Suppressor macrophage (primary cell): Measurements from ENCODE around the gene NCKAP5.

Experiments used
- DNase-seq, 4 experiments: peaks; one replicate each; pipeline ENCODE4 v3.0.0-alpha.2; 2020 to 2022

NCKAP5 gene

DNA sequence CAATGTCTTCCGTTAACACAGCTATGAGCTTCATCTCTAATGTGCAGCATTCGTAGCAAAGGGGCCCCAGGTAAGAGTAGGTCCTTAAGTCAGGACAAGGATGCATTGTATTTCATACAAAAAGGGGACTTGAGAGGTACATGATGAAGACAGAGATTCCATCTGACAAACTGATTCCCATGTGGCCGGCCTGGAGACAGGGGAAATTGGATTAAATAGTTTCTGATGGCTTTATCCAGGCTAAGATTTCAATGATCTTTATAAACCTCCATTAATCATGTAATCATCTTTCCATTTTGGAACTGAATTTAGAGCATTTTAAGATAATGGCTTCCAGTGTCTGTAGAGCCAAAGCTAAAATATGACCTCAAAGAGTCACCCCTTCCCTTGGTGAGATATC, 111.3 kb downstream of the NCKAP5 start:
- no peak for DNase-seq

DNA sequence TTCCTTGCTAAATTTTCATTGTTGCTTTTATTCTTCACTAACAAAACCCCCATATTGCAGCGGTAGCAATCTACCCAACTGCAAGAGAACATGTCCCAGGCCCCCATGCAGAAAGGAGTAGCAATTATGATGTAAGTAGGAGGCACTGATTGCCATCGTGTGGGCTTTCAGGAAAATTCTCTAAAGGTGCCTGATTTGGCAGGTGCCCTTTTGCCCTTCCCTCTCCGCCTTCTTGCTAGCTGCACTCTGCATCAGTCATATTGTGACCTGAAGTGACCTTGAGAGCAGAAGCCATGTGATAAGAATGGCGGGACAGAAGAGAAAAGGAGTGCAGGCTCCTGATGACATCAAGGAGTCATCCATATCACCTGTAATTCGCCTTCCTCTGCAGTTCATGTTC, 112.1 kb downstream of the NCKAP5 start:
- DNase-seq, result no peak

GRCh38 chr2:133453032-133453431, 115.2 kb downstream of the NCKAP5 start:
- no peak for DNase-seq

DNA sequence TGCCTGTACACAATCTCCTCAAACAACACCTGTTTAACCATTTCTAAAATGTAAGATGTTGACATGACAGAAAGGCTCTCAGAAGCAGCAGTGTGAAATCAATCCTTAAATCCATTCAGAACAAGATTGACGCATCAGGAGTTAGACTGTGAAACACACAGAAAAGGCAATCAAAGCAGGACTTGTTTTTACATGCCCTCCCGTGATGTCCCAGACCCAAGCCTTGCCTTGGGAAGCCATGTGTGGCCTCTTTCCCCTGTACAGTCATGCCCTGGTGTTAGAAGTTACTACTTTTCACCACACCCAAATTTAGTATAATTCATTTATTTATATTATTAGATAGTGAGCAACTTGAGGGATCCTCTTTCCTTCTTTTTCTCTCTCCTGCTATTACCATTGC, 115.7 kb downstream of the NCKAP5 start:
- no peak for DNase-seq

DNA sequence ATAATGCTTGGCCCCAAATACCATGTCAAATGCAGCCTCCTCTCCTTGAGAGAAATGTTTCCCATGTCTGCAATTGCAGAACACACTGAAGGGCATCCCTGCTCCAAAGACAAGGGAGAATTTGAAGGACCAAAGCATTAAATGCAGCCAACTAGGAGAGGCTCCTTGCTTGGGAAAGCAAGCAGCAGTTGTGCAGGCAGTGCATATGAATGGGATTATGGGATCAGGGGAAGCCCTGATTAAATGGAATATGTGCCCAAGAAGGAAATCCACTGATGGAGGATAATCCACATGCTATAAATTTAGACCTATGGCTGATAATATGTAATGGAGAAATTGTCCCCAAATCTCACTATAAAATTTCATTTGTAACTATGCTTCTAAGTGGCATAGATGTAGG, 116.1 kb downstream of the NCKAP5 start:
- DNase-seq, result no peak

DNA sequence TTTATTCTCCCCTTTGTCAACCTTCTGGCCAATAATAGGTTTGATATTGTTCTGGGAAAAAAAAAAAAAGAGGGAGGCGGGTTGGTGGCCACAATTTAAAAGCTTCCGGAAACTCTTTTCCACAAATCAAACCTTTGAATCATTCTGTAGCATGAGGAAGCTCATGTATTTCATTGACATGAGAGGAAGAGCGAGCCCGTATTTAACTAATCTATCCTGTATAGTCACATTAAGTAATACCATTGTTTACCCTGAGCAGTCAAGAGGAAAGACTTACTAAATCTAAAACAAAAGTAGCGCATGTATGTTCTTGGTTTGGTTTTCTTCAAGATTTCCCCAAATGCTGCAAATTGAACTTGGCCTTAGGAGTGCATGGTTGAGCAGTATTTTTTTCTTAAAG, 120.1 kb downstream of the NCKAP5 start:
- DNase-seq, result no peak

GRCh38 chr2:133447303-133447702, 121.0 kb downstream of the NCKAP5 start:
- DNase-seq, result no peak

- no peak for DNase-seq
Observed at GRCh38 chr2:133444465-133444864, 123.8 kb downstream of the NCKAP5 start.

- no peak for DNase-seq
Observed at GRCh38 chr2:133442393-133442792, 125.9 kb downstream of the NCKAP5 start.

DNA sequence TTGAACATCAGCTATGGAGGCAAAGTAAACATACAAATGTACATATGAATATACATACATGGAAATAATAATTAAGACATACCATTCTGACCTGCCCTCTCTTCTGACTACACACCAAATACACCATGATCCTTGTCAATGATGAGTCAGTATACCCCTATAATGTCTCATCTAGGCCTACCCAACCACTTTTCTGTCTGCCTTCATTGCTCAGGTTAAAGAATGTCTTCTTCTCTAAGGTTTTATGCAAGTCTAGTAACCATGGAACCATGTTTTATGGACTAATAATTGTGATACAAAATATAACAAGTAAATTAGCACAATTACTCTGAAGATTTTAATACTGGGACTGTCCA, 128.7 kb downstream of the NCKAP5 start:
- no peak for DNase-seq

DNA sequence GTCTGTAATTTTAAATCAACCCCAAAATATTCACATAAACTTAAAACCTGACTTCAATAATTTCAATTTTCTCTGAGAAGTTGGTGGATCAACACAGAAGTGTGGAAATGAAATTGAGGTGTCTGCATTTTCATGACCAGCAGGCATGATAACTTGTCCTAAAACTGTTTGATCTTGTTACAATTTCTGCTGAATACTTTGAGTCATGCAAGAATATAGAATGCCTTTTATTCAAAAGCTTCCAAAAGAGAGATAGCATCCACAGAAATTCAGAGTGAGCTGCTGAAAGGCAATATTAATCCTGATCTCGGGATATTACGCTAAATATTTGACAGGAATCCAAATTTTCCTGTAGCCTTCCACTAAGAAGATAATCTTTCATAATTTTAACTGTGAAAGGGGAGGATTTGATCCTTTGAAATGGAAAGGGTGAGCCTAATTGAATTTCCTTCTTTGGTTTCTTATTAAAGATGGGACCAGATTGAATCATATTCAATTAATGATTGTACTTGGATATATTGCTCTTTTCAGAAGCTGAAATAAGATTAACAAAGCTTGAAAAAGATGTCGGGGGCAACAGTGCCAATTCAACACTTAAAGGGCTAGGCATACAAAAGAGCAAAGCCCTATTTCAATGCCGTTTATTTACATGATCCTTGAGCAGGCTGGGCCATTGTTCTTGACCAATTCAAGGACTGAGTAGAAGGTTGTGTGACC, 129.3 kb downstream of the NCKAP5 start:
- DNase-seq, result no peak

GRCh38 chr2:133438026-133438425, 130.2 kb downstream of the NCKAP5 start:
- DNase-seq, result no peak

GRCh38 chr2:133437492-133437891, 130.8 kb downstream of the NCKAP5 start:
- no peak for DNase-seq

DNA sequence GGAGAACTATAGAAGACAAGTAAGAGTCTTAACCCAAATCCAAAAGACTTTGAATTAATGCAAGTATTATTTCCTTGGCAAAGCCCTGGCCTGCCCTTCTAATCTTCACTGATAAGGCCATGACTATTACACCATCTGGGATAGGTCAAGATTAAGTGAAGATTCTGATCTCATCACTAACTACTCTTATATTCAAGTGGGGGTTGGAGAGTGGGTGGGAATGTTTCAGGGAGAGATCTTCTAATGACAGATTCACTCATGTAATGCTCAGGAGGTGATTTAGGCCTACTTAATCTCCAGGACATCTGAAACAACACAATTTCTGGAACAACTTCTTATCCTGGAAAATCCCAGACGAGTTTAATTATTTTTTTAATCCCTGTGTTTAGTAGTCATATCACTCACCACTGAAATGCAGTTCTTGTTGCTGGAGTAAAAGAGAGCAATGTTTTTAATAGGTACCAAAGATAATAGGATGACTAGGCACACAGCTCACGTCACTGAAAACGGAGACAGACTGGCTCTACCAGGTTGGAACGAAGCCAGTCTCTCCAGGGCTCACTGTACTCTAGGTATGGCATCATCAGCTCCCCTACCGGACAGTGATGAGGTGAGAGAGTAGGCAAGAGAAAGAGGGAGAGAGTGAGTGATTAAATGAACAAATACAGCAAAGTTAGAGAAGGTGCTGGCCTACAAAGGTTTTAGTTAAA, 133.1 kb downstream of the NCKAP5 start:
- no peak for DNase-seq

DNA sequence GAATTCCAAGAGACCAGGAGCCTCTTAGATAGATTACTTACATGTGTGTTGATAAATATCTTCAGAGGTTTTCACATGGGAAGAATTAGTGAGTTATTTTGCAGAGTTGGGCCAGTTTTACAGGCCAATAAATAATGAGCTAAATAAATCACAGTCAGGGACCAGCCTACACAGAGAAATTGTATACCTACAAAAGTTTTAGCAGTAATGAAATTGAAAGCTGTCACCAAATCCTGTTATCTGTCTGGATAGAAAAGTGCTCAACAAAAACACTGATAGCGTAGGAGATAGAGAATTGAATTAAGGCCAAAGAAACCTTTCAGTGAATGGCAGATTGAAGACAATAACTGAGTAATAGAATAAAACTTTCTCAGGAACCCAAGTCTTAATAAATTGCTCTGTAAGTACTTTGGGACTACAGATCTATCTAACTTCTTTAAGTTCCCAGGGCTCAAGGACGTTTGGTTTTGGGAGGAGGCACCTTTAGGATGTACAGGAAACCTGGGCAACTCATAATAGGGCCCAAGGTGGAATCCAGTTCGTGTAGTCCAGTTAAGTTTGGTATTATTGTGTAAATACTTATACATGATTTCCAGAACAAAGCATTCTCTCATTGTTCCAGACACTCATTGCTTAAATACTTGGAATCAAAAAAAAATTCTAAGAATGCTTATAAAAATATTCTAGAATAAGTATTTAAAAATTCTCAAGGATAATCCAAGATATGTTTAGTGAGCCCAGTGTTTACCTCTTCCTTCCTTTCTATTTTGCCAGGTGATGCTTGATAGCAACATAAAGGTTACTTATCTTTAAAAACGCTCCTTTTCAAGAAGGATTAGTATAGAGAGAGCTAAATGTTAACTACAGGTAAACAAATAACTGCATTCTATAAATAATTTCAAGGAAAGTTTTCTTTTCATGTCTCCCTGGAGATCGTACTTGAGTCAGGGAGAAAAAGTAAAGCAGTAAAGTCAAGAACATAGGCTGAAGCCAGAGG, 134.5 kb downstream of the NCKAP5 start:
- no peak for DNase-seq

DNA sequence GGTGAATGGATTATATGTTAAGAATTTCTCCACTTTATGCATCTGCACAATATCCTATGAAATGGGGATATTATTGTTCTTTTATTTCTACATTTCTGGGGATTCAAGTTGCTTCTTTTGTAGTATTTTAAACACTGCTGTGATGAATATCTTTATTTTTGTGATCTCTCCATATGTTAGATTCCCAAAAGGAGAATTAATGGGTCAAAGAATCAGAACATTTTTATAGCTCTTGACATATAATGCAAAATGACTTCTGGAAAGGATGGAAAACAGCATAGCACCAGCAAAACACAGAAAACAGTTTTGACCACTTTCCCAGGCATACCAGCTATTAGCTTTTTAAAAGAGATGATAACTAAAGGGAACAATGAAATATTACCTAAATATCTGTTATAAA, 135.5 kb downstream of the NCKAP5 start:
- DNase-seq, result no peak

DNA sequence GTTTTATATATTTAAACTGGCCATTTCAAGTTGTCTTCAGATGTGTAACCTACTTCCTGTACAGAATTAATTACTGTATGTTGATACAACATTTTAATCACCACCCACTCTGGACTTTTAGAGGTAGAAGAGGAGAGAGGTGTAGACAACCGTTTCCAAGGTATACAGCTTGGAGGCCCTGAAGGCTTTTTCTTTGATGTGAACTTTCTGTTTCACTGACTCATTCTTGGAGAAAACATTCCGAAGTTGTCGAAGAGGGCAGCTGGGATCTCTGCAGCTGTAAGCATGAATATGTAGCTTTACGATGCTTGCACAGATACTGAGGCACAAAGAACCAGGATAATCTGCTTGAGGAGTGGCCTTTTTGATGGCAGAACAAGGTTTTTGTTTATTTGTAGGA, 137.0 kb downstream of the NCKAP5 start:
- DNase-seq, result no peak

DNA sequence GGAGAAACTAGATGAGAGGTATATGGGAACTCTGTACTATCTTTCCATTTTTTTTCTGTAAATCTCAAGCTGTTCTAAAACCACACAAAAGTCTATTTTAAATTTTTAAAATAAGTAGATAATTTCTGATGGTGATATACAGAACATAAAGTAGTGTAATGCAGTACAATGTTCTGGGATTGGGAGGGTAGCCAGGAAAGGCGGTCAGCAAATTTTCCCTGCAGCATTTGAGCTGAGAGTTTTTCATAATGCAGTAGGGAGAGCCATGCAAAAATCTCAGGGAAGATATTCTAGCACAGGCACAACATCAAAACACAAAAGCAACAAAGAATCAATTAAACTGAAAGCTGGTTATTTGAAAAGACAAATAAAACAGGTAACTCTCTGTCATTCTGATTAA, 141.5 kb downstream of the NCKAP5 start:
- DNase-seq, result no peak

- no peak for DNase-seq
Observed at GRCh38 chr2:133425612-133426011, 142.7 kb downstream of the NCKAP5 start.

DNA sequence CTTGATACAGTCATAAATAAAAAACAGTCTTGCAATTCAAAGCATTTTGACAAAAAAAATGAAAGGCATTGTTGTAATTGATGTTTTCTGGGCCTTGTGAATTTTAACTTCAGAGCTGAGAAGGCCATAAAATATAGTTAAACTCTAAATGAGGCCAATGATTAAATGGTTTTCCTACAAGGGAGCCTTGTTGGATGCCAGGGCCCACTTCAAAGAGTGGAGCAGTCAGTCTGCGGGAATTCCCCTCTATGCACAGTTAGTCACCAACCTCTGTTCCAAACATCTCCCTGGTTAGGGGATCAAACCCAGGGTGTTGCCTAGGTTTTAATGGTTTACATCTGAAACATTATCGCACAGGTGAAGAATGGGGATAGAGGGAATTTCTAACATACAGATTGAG, 143.4 kb downstream of the NCKAP5 start:
- DNase-seq, result no peak

- no peak for DNase-seq
Observed at GRCh38 chr2:133422931-133423351, 145.3 kb downstream of the NCKAP5 start.

DNA sequence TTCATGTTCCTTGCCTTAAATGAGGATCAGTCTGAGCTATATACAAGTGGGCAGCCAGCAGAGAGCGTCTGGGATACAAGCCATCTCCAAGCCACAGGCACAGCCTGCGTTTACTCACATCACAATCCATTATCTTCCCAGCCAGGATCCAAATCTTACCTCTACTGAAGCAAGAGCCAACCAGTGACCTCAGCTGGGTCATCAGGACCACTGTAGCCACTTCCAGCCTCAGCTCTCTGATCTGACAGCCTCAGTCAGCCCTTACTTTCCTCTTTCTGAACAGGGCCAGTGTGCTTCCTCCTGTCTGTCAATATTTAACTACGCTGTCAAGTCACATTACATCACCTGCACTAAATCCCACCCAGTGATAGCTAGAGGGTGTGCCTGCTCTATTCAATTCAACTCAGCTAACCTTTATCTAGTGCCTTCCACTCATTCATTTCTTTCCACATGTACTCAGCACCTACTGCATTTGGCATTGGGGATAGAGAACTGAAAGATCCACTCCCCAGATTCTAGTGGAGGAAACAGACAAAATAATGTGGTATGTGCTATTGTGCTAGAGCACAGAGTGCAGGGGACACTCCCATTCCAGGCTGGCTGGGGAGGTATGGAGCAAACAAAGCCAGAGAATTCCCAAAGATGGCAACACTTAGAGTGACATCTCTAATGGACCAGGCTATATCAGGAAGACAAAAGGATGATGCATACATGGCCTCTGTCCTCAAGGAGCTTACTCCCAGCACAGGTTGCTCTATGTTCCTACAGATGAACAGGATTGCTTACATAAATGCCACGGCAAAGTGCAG, 146.5 kb downstream of the NCKAP5 start:
- DNase-seq, result no peak
